Fibroblast of lung (primary cell): Measurements from ENCODE around the gene ADGRV1. TPM values are rescaled to one million over a fixed set of nuclear protein-coding genes. Genes with fewer than 3 reads are reported as not detected.

Source experiments
- DNase-seq, 2 donors: peaks; one replicate each; pipeline versions ENCODE4 v3.0.0 to v3.0.0-alpha.2; 2010; ENCODE audit warnings: low read depth in 2 of 2
- H2AFZ ChIP-seq: 2 replicates; pipeline ENCODE4 v1.5.1; 2012; ENCODE audit warnings: low read length, control low read depth, inconsistent platforms
- H3K27ac ChIP-seq: 2 replicates; pipeline ENCODE4 v1.5.1; 2011; ENCODE audit warnings: low read length, control low read depth; ENCODE audit not compliant: insufficient read depth
- H3K27me3 ChIP-seq: 2 replicates; pipeline ENCODE4 v1.5.1; 2011; ENCODE audit warnings: mild to moderate bottlenecking, low read length; ENCODE audit not compliant: control insufficient read depth, insufficient read depth
- H3K36me3 ChIP-seq: 2 replicates; pipeline ENCODE4 v1.5.1; 2011; ENCODE audit warnings: low read length; ENCODE audit not compliant: control insufficient read depth, insufficient read depth
- H3K4me1 ChIP-seq: 2 replicates; pipeline ENCODE4 v1.5.1; 2011; ENCODE audit warnings: low read length; ENCODE audit not compliant: control insufficient read depth, insufficient read depth; ENCODE audit errors: extremely low read depth
- H3K4me2 ChIP-seq: 2 replicates; pipeline ENCODE4 v1.5.1; 2011; ENCODE audit warnings: low read length, control low read depth; ENCODE audit not compliant: insufficient read depth; ENCODE audit errors: extremely low read depth
- H3K4me3 ChIP-seq, 4 experiments: fragments of 200-600 bp in 1 of 4; sonication (generic) in 1 of 4; replicated peaks in 1 of 4; 2 replicates each; pipeline ENCODE4 v1.5.1; 2011 to 2016; ENCODE audit warnings: low read length in 4 of 4, low read depth in 3 of 4, mild to moderate bottlenecking in 3 of 4, control low read depth in 2 of 4, inconsistent platforms in 1 of 4, mixed read lengths in 1 of 4; ENCODE audit not compliant: insufficient read depth in 1 of 4; ENCODE audit errors: control extremely low read depth in 1 of 4
- H3K79me2 ChIP-seq: 2 replicates; pipeline ENCODE4 v1.5.1; 2012; ENCODE audit warnings: mild to moderate bottlenecking, low read length, inconsistent platforms; ENCODE audit not compliant: control insufficient read depth, insufficient read depth
- H3K9ac ChIP-seq: 2 replicates; pipeline ENCODE4 v1.5.1; 2011; ENCODE audit warnings: mild to moderate bottlenecking, low read length, control low read depth; ENCODE audit not compliant: insufficient read depth
- H3K9me3 ChIP-seq: 2 replicates; pipeline ENCODE4 v1.5.1; 2012; ENCODE audit warnings: low read depth, low read length; ENCODE audit not compliant: control insufficient read depth, insufficient read depth
- H4K20me1 ChIP-seq: 2 replicates; pipeline ENCODE4 v1.5.1; 2011; ENCODE audit warnings: low read length; ENCODE audit not compliant: control insufficient read depth, insufficient read depth; ENCODE audit errors: extremely low read depth
- EZH2 ChIP-seq: IDR thresholded peaks from 2 replicates; pipeline ENCODE4 v1.5.1; 2012; ENCODE audit warnings: low read length, control low read depth, mild to moderate bottlenecking; ENCODE audit errors: missing control alignments
- polyA plus RNA-seq, 2 donors: library from polyadenylated mRNA; depleted of rRNA in 1 of 2; stranded (reverse) in 1 of 2; unstranded in 1 of 2; fragments of >200 nt; gene quantifications; 2 replicates each; pipeline ENCODE4 v1.2.1, GENCODE V29; 2011 to 2012; ENCODE audit warnings: missing spikeins in 1 of 2
- total RNA-seq: library from RNA; depleted of rRNA; stranded (reverse); fragments of >200 nt; gene quantifications from 2 replicates; pipeline ENCODE4 v1.2.1, GENCODE V29; 2014
- TF ChIP-seq, protein P1 (sequence below), 2 donors: IDR thresholded peaks in 1 of 2; conservative IDR thresholded peaks in 1 of 2; 1 replicate in 1 of 2; 2 replicates in 1 of 2; pipeline ENCODE4 v1.5.1; 2011 to 2012; ENCODE audit warnings: low read length in 2 of 2, control low read depth in 1 of 2, inconsistent platforms in 1 of 2, low read depth in 1 of 2, mild to moderate bottlenecking in 1 of 2

ADGRV1 gene
- total and polyA plus RNA-seq, 2 donors (not counting 1 experiment from before 2014, with no cell fraction given): 0.15 to 0.17 TPM

DNA sequence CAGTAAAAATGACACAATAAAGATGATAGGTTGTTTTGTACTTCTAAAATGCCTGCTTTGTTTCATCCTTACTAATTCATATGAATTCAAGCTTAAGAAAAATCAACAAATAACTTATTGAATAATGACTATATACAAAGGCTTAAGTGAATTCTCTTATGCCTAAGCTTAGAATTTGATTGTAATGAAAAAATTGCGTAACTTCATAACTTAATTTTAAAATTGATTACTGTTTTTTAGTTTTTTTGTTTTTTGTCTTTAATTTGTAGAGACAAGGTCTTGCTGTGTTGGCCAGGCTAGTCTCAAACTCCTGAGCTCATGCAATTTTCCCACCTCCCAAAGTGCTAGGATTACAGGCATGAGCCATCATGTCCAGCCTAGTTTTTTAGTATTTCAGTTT is 432.6 kb downstream of the ADGRV1 start:
- TF ChIP-seq EZH2: no peak
- TF ChIP-seq, protein P1, sequence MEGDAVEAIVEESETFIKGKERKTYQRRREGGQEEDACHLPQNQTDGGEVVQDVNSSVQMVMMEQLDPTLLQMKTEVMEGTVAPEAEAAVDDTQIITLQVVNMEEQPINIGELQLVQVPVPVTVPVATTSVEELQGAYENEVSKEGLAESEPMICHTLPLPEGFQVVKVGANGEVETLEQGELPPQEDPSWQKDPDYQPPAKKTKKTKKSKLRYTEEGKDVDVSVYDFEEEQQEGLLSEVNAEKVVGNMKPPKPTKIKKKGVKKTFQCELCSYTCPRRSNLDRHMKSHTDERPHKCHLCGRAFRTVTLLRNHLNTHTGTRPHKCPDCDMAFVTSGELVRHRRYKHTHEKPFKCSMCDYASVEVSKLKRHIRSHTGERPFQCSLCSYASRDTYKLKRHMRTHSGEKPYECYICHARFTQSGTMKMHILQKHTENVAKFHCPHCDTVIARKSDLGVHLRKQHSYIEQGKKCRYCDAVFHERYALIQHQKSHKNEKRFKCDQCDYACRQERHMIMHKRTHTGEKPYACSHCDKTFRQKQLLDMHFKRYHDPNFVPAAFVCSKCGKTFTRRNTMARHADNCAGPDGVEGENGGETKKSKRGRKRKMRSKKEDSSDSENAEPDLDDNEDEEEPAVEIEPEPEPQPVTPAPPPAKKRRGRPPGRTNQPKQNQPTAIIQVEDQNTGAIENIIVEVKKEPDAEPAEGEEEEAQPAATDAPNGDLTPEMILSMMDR (conservative IDR thresholded peaks at IDR 0.05 in 1 of 2, IDR thresholded peaks at IDR 0.05 in 1 of 2; ENCODE audit: low read depth in 1 of 2, low read length in 2 of 2): no peak
- Histone ChIP-seq H3K79me2 (no peaks in the 10 kb centered on the region), H3K4me2 (no peak overlapping the region), H3K4me3 (no peak overlapping the region), H3K4me1 (no peaks in the 10 kb centered on the region), H2AFZ (no peak overlapping the region), H3K27ac (no peak overlapping the region), H4K20me1 (no peaks in the 10 kb centered on the region), H3K36me3 (no peaks in the 10 kb centered on the region), H3K27me3 (no peaks in the 10 kb centered on the region), H3K9ac (no peak overlapping the region), H3K9me3 (no peaks in the 10 kb centered on the region)
- DNase-seq: no peak

- H3K9ac ChIP-seq: no peak overlapping the region
- no peaks in the 10 kb centered on the region for H3K9me3 ChIP-seq
- no peaks in the 10 kb centered on the region for H3K27me3 ChIP-seq
- H3K27ac ChIP-seq: no peak overlapping the region
- no peaks in the 10 kb centered on the region for H4K20me1 ChIP-seq
- peak in 1 of 2 donors; percentile 20 for DNase-seq
- H3K4me2 ChIP-seq: no peak overlapping the region
- TF ChIP-seq, protein P1 (conservative IDR thresholded peaks at IDR 0.05 in 1 of 2, IDR thresholded peaks at IDR 0.05 in 1 of 2; ENCODE audit: low read depth in 1 of 2, low read length in 2 of 2): no peak
- TF ChIP-seq EZH2: no peak
- H3K4me1 ChIP-seq: no peaks in the 10 kb centered on the region
- no peaks in the 10 kb centered on the region for H3K79me2 ChIP-seq
- no peaks in the 10 kb centered on the region for H3K36me3 ChIP-seq
- H3K4me3 ChIP-seq: no peak overlapping the region
- no peak overlapping the region for H2AFZ ChIP-seq
These were observed 436.2 kb downstream of the ADGRV1 start for GRCh38 chr5:90994796-90995195.

DNA sequence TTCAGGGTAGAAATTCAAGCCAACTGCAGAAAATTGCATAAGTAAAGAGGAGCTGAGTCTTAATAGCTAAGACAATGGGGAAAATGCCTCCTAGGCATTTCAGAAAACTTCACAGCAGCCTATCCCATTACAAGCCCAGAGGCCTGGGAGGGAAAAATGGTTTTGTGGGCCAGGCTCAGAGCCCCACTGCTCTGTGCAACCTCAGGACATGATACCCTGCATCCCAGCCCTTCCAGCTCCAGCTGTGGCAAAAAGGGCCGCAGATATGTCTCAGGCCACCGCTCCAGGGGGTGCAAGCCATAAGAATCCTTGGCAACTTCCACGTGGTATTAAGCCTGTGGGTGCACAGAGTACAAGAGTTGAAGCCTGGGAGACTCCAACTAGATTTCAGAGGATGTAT is 437.5 kb downstream of the ADGRV1 start:
- DNase-seq: no peak
- TF ChIP-seq EZH2: no peak
- TF ChIP-seq, protein P1 (conservative IDR thresholded peaks at IDR 0.05 in 1 of 2, IDR thresholded peaks at IDR 0.05 in 1 of 2; ENCODE audit: low read depth in 1 of 2, low read length in 2 of 2): no peak
- Histone ChIP-seq H3K27ac (no peak overlapping the region), H3K9me3 (no peaks in the 10 kb centered on the region), H3K4me1 (no peaks in the 10 kb centered on the region), H3K79me2 (no peaks in the 10 kb centered on the region), H3K4me3 (no peak overlapping the region), H3K36me3 (no peaks in the 10 kb centered on the region), H3K27me3 (no peaks in the 10 kb centered on the region), H3K9ac (no peak overlapping the region), H4K20me1 (no peaks in the 10 kb centered on the region), H3K4me2 (no peak overlapping the region), H2AFZ (no peak overlapping the region)
